NB4 (cell line): ENCODE results near the gene RBM26.
A peak's percentile ranks its signal among the peaks of the same experiment; 100 is the strongest.

ENCODE experiments used
- DNase-seq: peaks from one replicate; pipeline ENCODE4 v3.0.0; 2010; ENCODE audit warnings: low read depth
- H3K4me3 ChIP-seq: one replicate; pipeline ENCODE4 v1.5.1; 2011; ENCODE audit warnings: mild to moderate bottlenecking, low read depth, low read length, moderate library complexity
- MAX ChIP-seq: IDR thresholded peaks from 2 replicates; pipeline ENCODE4 v1.6.1; 2011; ENCODE audit warnings: low read depth, low read length
- MYC ChIP-seq: IDR thresholded peaks from 2 replicates; pipeline ENCODE4 v1.6.1; 2011; ENCODE audit warnings: low read depth, low read length
- POLR2A ChIP-seq: IDR thresholded peaks from 2 replicates; pipeline ENCODE4 v1.6.1; 2011; ENCODE audit warnings: mild to moderate bottlenecking; ENCODE audit not compliant: insufficient read length; ENCODE audit errors: extremely low read depth
- TF ChIP-seq, protein P1 (sequence below): IDR thresholded peaks from one replicate; pipeline ENCODE4 v1.5.1; 2012; ENCODE audit warnings: low read depth, low read length

The RBM26 gene

GRCh38 chr13:79403113-79403512 is 2.9 kb downstream of the RBM26 start:
- H3K4me3 ChIP-seq, result peak overlapping the region; percentile 83
- no peak for DNase-seq
- TF ChIP-seq POLR2A (no peak), MAX (no peak)

- no peak for DNase-seq
- no peak for TF ChIP-seq MAX
- TF ChIP-seq MYC, result no peak
- TF ChIP-seq, protein P1, sequence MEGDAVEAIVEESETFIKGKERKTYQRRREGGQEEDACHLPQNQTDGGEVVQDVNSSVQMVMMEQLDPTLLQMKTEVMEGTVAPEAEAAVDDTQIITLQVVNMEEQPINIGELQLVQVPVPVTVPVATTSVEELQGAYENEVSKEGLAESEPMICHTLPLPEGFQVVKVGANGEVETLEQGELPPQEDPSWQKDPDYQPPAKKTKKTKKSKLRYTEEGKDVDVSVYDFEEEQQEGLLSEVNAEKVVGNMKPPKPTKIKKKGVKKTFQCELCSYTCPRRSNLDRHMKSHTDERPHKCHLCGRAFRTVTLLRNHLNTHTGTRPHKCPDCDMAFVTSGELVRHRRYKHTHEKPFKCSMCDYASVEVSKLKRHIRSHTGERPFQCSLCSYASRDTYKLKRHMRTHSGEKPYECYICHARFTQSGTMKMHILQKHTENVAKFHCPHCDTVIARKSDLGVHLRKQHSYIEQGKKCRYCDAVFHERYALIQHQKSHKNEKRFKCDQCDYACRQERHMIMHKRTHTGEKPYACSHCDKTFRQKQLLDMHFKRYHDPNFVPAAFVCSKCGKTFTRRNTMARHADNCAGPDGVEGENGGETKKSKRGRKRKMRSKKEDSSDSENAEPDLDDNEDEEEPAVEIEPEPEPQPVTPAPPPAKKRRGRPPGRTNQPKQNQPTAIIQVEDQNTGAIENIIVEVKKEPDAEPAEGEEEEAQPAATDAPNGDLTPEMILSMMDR, result no peak
- TF ChIP-seq POLR2A, result no peak
- peak overlapping the region; percentile 83 for H3K4me3 ChIP-seq
These were observed 3.4 kb downstream of the RBM26 start for GRCh38 chr13:79402679-79403078.

DNA sequence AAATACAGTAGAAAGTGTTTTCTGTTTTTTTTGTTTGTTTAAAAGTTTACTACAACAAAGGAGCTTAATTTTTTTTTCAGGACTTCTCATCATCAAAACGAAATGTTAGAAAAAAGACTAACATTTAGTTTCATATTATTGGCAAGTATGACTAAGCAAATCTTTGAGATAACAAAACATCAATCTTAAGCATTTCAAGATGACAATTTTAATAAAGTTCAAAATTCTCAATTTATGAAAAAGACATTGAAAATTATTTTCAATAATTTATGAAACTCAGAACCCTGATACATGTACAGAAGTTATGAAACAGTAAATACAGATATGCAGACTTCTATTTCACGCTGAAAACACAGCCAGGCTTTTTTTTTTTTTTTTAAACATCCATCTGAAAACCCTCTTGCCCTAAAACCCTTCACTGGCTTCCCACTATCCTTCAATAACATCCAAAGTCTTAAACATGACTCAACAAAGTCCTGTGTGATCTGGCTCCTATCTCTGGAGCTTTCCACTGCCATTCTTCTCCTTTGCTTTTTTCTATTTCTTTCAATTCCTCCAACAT is 3.9 kb downstream of the RBM26 start:
- DNase-seq, result no peak
- TF ChIP-seq MAX (no peak), MYC (no peak), POLR2A (no peak)
- TF ChIP-seq, protein P1, result no peak
- peak overlapping the region; percentile 83 for H3K4me3 ChIP-seq

DNA sequence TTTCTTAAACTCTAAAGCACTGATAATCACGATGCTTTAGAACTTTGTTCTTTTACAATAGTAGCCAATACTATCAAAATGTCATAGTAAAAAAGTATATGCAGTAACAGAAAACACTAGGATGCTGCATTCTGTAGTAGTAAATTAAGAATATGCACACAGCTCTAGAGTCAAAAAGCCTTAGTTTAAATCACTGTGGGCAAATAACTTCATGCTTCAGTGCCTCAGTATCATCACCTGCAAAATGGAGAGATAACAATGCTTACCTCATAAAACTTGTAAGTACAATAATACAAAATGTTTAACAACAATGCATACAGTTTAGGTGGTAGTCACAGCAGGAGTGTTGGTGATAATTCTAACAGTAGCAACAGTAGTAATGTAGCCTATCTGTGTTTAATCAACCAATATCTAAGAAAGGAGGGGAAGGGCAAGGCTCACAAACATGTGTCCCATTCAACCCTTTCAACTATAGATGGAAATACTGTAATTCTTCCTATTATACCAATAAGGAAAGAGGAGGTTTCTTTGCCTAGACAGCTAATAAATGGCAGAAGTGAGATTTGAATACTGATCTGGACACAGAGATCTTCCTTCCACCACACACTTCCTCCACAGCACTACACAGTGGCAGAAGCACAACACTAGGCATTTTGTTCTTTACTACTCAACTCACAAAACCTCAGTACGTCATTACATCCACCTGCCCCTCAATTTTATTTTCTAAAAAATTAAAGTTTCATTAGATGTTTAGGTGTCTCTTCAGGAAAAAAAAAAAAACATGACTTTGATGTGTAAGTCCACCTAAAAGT is 4.6 kb downstream of the RBM26 start:
- TF ChIP-seq, protein P1, result no peak
- no peak for TF ChIP-seq MYC
- no peak for TF ChIP-seq MAX
- no peak for TF ChIP-seq POLR2A
- DNase-seq, result peak; percentile 46
- H3K4me3 ChIP-seq, result peak overlapping the region; percentile 83

DNA sequence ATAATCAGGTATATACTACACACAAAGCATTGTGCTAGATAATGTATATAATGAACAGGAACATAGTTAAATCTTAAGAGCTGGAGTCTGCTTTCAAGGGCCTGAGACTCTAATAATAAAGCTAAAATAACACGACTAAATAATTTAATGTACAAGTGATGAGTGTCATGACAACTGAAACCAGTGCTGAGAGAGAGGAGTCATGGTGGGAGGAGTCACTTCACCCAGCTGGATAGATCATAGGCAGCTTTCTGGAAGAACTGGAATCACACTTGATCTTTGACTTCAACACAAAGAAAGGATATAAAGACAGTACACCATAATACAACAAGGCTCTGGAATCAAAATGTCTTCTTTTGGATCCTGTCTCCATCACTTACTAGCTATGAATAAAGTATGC is 7.1 kb downstream of the RBM26 start:
- no peak overlapping the region for H3K4me3 ChIP-seq
- TF ChIP-seq MAX, result no peak
- TF ChIP-seq, protein P1, result no peak
- TF ChIP-seq MYC, result no peak
- TF ChIP-seq POLR2A, result no peak
- DNase-seq, result no peak

- TF ChIP-seq MYC (no peak), MAX (no peak), POLR2A (no peak)
- TF ChIP-seq, protein P1, result no peak
- DNase-seq, result no peak
- H3K4me3 ChIP-seq, result no peak overlapping the region
These were observed 7.9 kb downstream of the RBM26 start for GRCh38 chr13:79398127-79398526.
